Measurements from ENCODE around the gene TP53TG5.

Gene TP53TG5

DNA sequence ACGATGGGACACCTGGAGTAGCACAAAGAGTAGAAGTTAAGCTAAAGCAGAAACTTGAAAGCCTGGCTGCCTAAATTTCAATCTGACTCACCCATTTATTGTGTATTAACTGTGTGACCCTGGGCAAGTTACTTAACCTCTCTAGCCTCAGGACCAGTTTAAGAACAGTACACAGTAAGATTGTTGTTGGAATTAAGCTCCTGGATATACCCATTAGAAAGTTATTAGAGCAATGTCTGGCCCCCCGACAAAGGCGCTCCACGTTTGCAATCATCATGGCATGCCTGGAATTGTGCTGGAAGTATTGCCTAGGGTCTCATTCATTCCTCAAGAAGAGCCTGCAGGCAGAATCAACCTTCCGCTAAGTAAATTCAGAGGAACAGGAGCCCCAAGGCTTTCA is 31.3 kb downstream of the TP53TG5 start:
- no peak for DNase-seq (ENCODE audit: low read depth in 2 of 3, low spot score in 2 of 3)

DNA sequence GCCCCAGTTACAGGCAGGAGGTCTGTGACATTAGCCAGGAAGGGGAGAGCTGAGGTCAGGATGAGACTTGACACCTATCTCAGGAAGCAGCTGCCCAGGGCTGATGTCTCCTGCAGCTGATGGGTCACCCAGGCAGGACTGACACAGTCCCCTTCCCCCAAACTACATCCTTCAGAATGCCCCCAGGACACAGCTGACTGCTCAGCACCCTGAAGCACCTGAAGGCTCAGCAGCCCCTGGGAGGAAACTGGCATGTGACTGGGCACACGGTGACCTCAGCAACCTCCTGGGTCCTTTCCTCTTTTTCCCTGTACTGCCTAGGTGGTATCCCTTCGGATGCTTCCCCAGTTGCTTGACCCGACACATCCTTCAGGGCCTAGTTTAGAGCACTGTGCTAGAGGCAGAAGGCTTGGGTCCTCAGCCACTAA is 31.8 kb downstream of the TP53TG5 start:
- no peak for DNase-seq (ENCODE audit: low read depth in 2 of 3, low spot score in 2 of 3)

DNA sequence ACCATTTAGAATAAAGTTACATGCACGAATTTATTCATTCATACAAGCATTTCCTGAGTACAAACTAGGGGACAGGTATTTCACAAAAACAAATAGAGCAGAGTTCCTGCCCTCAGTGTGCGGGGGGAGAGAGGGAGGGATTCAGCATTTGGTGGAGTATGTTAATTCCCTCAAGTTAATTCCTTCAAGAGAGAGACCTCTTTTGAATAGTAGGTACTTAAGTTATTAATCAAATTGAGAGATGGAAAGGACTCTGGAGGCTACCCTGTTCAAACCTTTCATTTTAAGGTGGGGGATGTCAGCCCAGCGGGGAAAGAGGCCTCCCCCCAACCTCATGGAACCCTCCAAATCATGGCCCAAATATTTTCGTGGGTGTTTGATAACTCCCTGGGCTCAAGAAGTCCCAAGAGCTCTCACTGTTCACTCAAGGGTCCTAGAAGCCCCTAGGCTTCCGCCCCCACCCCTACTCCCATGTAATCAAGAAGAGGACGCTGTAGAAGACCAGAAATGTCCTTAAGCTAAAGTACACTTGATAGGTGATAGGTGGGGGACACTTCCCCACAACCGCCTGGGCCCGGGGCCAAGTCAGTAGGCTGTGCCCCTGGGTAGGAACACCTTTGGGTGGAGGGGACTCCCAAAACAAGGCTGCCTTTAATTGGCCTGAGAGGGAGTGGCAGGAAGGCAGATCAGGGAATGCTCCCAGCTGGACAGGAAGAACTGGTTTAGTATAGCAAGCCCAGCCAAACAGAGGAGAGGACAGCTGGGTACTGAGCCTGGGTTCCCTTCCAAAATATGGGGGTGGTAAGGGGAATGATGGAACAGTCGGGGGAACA is 32.8 kb downstream of the TP53TG5 start:
- no peak for DNase-seq (ENCODE audit: low read depth in 2 of 3, low spot score in 2 of 3)

DNA sequence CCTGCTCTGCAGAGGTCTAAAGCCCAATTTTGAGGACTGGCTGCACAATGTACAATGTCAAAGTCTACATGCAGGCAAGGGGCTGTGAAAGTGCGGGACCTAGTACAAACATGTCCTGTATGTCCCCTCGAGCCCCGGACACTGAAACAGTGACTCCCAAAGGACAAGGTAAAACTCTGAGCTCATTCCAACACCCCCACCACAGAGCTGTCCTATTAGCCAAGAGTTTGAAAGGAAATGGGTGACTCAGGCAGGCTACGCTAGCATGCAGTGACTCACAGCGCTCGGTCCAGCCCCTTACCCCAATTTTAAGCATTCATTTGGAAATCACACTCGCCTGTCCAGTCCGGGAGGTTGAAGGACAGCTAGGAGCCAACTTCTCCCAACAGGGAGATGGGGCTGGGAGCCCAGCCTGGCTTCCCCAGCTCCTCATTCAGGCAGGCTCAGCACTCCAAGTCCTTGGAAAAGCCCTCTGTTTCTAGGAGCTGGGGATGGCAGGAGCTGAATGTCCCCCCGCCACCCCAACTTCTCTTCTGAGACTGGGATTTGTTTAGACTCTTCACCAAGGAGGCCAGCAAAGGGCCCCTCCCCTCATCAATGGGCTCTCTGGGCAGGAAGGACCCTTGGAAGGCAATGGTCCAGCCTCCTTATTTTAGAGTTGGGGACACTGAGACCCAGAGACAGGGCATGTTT is 33.8 kb downstream of the TP53TG5 start:
- no peak for DNase-seq (ENCODE audit: low read depth in 2 of 3, low spot score in 2 of 3)

DNA sequence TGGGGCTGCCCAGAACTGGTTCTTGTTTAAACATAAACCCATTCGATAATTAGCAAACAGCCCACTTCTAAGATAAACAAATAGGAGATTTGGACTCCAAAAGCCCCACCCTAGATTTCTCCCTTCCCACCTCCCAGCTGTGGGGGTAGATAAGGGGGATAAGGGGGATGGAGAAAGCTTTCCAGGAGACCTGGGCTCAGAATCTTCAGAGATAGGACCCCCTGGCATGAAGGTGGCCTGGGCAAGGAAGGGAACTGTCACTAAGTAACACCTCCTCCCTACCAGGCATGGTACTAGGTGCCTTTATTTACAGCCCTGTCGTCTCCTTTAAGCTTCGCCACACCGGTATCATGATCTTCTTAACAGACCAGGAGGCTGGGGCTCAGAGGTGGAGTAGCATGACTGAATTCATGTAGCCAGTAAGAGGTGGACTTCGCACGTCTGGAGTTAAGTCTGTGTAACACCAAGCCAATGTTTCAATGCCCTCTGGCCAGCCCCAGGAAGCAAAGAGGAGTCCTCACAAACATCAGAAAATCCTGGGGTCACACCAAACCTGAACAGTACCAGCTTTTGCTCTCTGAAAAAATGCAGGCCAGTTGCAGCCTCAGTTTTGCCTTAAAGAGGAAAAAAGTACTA is 34.5 kb downstream of the TP53TG5 start:
- DNase-seq (ENCODE audit: low read depth in 2 of 3, low spot score in 2 of 3), result no peak

DNA sequence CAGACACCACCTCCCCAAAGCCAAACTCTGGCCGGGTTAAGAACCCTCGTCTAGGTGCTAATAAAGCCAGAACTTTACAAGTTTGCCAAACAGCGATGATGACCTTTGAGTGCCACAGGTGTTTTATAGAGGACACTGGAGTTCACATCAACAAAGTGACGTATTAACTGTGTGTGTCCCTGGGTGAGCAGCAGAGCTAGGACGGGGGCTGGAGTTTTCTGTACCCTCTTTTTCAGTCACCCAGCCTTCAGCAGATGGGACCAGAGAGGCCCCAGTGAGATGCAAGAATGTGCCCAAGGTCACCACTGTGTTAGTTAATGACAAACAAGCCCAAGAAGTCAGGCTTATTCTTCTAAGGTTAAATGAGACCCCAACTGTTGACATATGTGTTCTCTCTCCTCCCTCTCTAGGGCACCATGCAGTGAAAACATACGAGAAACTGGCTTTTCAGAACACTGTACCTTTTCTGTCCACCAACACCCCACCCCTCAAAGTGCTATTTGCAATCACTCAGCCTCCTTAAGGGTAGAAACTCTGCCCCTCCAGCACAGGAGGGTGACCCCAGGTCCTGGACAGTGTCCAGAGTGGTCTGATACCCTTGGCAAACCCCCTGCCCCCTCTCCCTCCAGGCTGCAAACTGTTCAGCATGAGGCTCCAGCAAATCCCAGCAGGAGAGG is 35.1 kb downstream of the TP53TG5 start:
- no peak for DNase-seq (ENCODE audit: low read depth in 2 of 3, low spot score in 2 of 3)

DNA sequence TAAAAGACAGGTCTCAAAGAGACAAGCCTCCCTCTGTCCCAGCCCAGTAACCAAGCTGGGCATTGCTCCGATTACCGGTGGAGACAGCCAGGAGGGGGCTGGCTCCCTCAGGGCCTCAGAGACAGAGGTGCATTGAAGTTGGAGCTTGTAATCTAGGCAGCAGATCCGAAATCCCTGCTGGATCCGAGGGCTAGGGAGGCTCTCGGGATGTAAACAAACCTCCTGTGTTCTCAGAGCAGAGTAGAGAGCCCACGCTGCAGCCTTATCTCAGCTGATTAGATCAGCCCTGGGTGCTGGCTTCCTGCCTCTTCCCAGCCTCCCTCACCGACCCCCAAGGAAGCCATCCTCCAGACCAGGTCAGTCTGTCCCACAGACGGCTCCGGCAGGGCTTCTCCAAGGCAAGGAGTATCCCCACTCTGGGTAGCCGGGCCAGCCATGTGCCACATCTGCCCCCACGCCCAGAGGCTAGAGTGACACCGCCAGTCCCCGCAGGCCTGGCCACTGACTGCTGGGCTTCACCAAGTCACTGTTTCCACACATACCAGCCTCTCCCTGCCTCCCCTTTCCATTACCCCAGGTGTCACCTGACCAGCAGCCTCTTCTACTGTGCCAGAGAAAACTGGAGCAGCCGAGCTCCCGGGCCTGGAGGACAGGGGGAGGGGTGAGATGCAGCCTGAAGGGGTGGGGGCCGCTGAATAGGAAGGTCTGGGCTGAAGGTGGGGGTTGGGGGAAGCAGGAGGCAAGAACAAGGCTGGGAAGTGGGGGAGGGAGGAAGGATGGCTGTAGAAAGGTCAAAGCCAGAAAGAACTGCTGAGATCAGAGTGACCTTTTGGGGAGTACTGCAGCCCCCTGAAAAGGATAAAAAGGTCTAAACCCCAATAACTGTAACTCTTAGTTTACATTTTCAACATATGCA is 35.9 kb downstream of the TP53TG5 start:
- DNase-seq (ENCODE audit: low read depth in 2 of 3, low spot score in 2 of 3), result no peak

DNA sequence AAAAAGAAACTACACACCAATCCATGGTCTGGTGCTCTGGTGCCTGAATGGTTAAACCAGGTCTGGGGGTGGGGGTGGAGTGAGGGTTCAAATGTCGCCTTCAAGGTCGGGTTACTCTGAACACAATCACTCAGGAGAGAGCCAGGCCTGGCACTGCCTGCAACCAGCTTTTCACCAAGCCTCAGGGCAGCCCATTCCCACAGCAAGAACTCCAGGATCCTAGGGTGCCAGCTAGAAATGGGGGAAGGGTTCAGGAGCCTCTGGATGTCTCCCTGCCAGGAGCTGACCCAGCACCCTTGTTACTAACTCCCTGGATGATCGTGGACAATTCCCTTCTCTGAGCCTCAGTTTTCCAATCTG is 36.6 kb downstream of the TP53TG5 start:
- DNase-seq (ENCODE audit: low read depth in 2 of 3, low spot score in 2 of 3), result no peak

DNA sequence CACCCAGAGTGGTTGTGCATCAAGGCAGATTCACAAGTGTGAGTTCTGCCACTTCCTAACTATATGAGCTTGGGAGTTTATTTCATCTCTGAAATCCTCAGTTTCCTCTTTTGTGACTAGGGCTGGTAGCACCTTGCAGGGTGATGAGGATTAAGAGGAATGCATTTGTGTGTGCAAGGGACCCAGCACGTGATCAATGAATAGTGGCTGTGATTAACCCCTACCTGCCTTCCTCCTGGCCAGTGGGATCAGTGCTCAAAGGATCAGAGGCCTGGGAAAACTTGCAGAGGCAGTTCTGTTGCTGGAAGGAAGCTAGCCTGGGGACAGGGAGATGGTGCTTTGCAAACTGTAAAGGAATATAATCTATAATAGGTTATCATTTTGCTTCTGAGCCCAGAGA is 37.2 kb downstream of the TP53TG5 start:
- DNase-seq (ENCODE audit: low read depth in 2 of 3, low spot score in 2 of 3), result no peak

DNA sequence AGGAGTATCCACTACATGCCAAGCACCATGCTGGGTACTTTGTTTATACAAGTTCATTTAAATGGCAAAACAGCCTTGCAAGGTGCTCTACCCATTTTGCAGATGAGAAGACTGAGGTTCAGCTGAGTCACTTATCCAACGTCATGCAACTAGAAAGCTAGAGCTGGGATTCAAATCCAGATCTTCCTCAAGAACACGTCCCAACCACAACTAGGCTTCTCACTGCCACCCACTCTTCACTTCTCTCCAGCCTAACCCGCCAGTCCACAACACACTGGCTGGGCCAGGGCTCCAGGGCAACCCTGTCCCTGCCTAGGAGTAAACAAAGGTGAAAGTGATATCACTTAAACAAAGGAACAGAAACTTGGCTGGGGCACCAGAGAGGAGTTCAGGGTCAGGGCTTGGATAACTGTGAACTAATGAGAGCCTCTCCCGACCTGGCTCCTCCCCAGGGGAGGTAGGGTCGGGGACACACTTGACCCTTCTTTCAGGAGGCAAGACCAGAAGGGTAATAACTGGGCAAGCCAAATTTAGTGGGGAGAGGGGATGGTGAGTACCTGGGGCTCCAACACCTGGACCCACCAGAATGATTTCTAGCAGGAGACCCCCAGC is 37.8 kb downstream of the TP53TG5 start:
- DNase-seq (ENCODE audit: low read depth in 2 of 3, low spot score in 2 of 3), result no peak

DNA sequence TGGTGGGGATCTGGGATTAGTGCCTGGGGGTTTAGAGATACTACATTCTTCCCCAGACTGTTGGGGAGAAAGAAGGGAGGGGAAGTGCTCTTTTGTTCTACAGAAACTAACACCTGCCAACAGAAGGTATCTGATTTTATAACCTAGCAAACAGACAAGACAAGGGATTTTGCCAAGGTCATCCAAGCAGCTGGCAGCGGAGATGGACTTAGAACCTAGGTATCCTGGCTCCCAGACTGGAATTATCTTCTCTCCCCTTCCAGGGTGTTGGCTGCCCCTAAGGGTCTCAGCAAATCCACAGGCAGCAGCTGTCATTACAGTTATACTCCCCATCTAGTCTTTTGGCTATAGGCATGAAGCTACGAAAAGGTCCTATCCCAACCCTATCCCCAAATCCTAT is 38.3 kb downstream of the TP53TG5 start:
- DNase-seq (ENCODE audit: low read depth in 2 of 3, low spot score in 2 of 3), result no peak

DNA sequence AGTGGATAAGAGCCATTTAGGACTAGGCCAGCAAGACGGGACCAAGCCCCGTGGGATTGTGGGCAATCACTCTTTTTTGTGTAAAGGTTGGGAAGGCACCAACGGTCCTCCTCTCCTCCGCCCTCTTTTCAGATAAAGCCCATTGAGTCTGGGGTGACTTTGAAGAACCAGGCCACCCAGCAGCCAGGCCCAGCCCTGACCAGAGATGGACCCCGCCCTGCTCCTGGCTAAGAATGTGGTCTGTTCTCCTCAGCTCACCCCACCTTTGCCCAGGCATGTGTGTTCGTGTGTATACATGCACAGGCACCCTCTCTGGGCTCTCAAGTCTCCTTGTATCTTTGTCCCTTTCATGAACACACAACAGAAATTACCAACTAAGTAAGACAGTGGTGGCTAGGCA is 39.0 kb downstream of the TP53TG5 start:
- DNase-seq (ENCODE audit: low read depth in 2 of 3, low spot score in 2 of 3), result no peak

DNA sequence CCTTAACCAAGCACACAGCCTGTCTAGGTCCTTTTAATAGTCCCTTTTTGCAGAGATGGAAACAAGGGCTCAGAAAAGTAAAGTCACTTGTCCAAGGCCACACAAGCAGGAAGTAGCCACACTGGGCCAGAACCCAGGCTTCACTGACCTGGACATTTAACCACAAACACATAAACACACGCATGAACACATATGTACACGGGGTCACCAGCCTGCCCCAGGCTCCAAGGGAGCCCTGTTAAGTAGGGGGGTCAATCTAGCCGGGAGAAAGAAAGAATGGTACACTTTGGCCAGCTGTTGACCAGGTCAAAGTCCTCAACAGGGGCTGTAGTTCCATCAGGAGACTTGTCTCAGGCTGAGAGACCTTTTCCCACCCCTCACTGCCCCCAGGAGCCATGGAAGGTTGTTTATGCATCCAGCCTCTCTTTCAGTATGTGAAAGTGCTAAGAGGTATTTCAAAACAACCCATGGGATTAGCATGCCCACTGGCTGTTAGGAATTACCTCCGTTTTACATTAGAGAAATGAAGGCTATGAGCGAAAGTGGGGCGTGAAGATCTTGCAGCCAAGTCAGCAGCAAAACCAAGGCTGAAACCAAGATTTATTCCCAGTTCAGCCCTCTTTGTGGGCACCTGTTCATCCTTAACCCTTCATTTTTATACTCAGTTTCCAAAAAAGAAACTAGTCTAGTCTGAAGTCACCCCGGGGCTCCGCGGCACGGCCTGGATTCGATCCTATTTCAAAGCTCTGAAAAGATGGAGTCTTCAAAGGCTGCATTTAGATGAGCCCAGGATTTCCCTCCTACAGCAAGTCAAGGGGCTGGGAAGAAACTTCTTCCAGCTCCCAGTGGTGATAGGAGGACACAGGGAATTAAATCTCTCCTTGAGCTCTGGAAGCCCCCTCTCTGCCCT is 39.7 kb downstream of the TP53TG5 start:
- DNase-seq (ENCODE audit: low read depth in 2 of 3, low spot score in 2 of 3), result no peak

DNA sequence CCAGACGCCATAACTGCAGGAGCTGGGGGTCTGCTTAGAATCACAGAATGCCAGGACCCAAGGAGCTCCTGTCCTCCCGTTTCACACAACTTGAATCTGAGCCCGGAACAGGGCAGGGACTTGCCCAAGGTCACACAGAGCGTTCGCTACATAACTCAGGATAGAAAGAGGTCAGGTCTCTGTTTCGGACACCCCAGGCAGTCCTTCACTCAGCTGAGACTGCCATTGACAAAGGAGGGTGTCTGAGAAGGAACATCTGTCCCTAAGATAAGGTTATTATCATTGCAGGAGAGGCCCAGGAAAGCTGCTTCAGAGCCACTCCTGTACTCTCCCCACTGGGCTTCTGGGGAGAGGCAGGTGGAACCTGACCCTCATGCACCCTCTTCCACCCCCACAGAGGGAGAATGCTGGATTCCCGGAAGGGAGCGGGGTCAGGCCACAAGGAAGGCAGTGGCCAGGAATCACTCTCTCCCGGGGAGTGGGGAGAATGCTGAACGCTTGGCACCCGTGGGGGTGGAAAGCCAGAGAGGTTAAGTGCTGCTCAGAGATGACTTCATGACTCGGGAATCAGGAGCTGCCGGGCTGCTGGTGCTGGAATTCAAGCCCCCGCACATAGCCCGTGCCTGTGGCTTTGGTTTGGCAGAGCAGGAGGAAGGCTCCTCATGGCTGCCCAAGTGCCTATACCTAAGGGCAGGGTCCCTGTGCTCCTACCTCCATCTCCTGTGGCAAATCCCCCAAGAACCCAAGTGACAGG is 40.6 kb downstream of the TP53TG5 start:
- no peak for DNase-seq (ENCODE audit: low read depth in 2 of 3, low spot score in 2 of 3)

DNA sequence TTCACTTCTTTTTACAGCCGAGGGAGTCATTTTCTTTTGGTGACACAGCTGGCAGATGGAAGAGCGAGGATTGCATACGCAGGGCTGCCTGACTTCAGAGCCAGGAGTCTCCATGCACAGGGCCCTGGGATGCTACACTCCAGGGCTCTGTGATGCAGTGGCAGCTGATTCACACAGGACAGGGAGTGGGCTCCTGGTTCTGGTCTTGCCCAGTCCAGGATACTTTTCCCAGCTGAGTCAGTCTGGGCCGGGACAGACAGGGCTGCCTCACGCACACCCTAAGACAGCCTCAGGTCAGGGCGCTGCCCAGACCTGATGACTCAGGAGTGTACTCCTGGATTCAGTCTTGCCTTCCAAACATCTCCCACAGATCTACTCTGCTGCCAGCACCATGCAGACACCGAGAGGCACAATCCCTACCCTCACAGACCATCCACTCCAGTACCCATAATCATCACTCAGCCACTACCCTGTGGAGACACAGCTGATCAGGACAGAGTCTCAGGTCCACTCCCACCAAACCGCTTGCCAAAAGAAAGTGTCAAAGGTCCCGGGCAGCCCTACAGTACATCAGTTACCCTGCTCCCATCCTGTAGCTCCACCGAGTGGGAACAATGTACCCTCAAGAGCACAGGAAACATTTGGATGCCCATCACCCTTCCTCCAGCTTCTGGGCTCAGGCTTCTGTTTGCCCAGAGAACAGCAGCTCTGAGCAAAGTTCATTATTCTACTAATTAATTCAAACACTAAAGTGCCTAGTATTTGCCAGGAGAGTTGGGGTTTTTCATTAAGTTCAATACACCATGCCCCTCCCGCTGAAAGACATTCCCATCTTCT is 41.4 kb downstream of the TP53TG5 start:
- DNase-seq (ENCODE audit: low read depth in 2 of 3, low spot score in 2 of 3), result no peak

DNA sequence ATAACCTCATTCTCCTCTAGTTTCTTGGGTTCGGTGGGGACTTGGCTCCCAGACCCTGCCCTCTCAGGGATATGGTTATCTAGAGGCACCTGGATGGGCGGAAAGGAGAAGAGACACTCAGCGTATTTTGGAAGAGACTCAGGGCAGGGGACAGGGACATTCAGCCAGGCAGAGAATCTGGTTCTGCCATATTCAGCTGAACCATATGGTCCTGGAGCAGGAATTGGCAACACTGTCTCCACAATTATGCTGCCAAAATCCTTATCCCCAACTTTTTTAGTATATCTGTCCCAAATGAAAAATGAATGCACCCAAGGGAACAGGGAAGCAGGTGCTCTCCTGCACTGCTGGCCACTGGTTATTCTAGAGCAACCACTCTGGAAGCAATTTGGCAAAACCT is 47.6 kb downstream of the TP53TG5 start:
- no peak for DNase-seq (ENCODE audit: low read depth in 2 of 3, low spot score in 2 of 3)

DNA sequence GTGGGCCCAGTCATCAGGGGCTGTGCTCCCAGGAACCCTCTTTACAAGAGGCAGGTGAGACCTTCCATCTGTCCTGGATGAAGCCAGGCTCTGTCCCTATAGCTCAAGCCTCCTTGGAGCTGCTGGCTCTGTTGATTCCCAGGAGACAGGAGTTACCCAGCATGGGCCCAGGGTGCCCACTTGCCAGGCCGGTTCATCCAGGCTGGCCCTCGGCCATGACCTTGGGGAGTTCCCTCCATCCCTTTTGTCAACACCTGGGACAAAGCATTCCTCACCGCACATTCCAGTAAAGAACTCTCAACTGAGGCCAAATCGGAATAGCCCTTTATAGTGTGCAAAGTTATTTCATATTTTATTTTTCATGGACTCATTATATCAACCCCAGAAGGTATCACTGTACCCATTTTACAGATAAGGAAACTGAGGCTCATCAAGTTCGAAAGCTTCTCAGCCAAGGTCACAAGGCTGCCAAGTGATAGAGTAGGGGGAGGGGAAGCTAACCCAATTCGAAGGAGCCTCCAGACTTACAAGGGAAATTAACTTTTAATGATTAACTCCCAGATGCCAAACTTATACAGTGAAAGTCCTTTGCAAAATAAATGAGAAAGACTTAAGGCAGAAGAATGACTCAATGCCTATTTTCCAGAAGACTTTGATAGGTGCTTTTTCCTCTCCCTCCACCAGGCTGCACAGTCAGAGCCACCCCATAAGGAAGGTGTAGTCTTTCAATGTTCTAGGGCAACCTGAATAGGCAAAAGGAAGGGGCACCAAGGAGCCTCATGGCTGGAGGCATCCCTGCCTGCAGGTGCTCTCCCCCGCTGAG is 48.4 kb downstream of the TP53TG5 start:
- no peak for DNase-seq (ENCODE audit: low read depth in 2 of 3, low spot score in 2 of 3)
